SK-N-DZ (cell line): Measurements from ENCODE around the gene CA11.
"Not testable (repeated sequence)": the region's sequence is repeated elsewhere in the genome, so short reads cannot be mapped to it uniquely, and the experiment has no call there.

Experiments used
- DNase-seq: peaks from one replicate; pipeline ENCODE4 v3.0.0-alpha.2; 2015; ENCODE audit warnings: low spot score

Gene CA11

GRCh38 chr19:48669903-48670668 is 24.1 kb upstream of the CA11 start:
- DNase-seq = no peak

- DNase-seq = no peak
These were observed 22.8 kb upstream of the CA11 start for GRCh38 chr19:48668761-48669160.

- no peak for DNase-seq
These were observed 22.3 kb upstream of the CA11 start for GRCh38 chr19:48668332-48668731.

GRCh38 chr19:48665786-48666185 is 19.8 kb upstream of the CA11 start:
- no peak for DNase-seq

GRCh38 chr19:48664476-48664875 is 18.5 kb upstream of the CA11 start:
- no peak for DNase-seq

- DNase-seq = no peak
These were observed 17.7 kb upstream of the CA11 start for GRCh38 chr19:48663667-48664066.

- no peak for DNase-seq
These were observed 15.7 kb upstream of the CA11 start for GRCh38 chr19:48661711-48662090.

- peak; percentile 68 for DNase-seq
These were observed 15.1 kb upstream of the CA11 start for GRCh38 chr19:48660852-48661710.

GRCh38 chr19:48659768-48660167 is 13.8 kb upstream of the CA11 start:
- no peak for DNase-seq

- no peak for DNase-seq
These were observed 12.5 kb upstream of the CA11 start for GRCh38 chr19:48658483-48658882.

GRCh38 chr19:48657828-48658227 is 11.8 kb upstream of the CA11 start:
- not testable (repeated sequence) for DNase-seq

GRCh38 chr19:48656840-48657474 is 11.0 kb upstream of the CA11 start:
- DNase-seq = no peak

GRCh38 chr19:48654299-48655059 is 8.5 kb upstream of the CA11 start:
- DNase-seq = no peak

- no peak for DNase-seq
These were observed 5.7 kb upstream of the CA11 start for GRCh38 chr19:48651683-48652048.

GRCh38 chr19:48650974-48651682 is 5.1 kb upstream of the CA11 start:
- no peak for DNase-seq

- DNase-seq = no peak
These were observed 2.1 kb upstream of the CA11 start for GRCh38 chr19:48648134-48648533.

GRCh38 chr19:48646722-48647216 is 782 bp upstream of the CA11 start:
- no peak for DNase-seq

- DNase-seq = no peak
These were observed 377 bp downstream of the CA11 start for GRCh38 chr19:48645620-48646000.

GRCh38 chr19:48644839-48645619 is 958 bp downstream of the CA11 start:
- peak; percentile 69 for DNase-seq

- DNase-seq = no peak
These were observed 1.6 kb downstream of the CA11 start for GRCh38 chr19:48644355-48644754.
